H1 (cell line): ENCODE data around the gene ZFAND3. TPM values are rescaled to one million over a fixed set of nuclear protein-coding genes. Genes with fewer than 3 reads are reported as not detected.

Experiments used
- CTCF ChIA-PET: fragments of 300-600 bp; sonication (Branson Sonifier 250); formaldehyde crosslinking; loops from one replicate; lab custom pipeline; 2021; ENCODE audit not compliant: partially characterized antibody; lab: Charles Lee
- POLR2A ChIA-PET: fragments of 300-600 bp; sonication (Branson Sonifier 250); formaldehyde crosslinking; loops from one replicate; lab custom pipeline; 2021; ENCODE audit warnings: inconsistent platforms; ENCODE audit not compliant: partially characterized antibody; lab: Charles Lee
- DNase-seq, 2 experiments: peaks; one replicate each; pipeline versions ENCODE4 v3.0.0 to v3.0.0-alpha.2; 2010 to 2022; ENCODE audit warnings: low spot score in 2 of 2, low read depth in 1 of 2, mixed read lengths in 1 of 2
- FAIRE-seq: peaks from 2 replicates; lab custom pipeline; 2011; peaks lifted over from hg19 to GRCh38; lab: Jason Lieb, UNC
- H2AFZ ChIP-seq: 2 replicates; pipeline ENCODE4 v1.8.1; 2012; ENCODE audit warnings: low read length, inconsistent platforms
- H2AK5ac ChIP-seq: 2 replicates; pipeline ENCODE4 v1.6.1; 2013; ENCODE audit warnings: low read depth, low read length
- H2BK120ac ChIP-seq: replicated peaks from 2 replicates; pipeline ENCODE3; 2013; ENCODE audit warnings: low read depth, low read length, inconsistent platforms
- H2BK12ac ChIP-seq: 2 replicates; pipeline ENCODE4 v1.6.1; 2013; ENCODE audit warnings: low read depth, low read length
- H2BK15ac ChIP-seq: 2 replicates; pipeline ENCODE4 v1.6.1; 2013; ENCODE audit warnings: low read length
- H2BK20ac ChIP-seq: 2 replicates; pipeline ENCODE4 v1.6.1; 2013; ENCODE audit warnings: low read length
- H2BK5ac ChIP-seq: 2 replicates; pipeline ENCODE4 v1.6.1; 2013; ENCODE audit warnings: low read depth, low read length
- H3K14ac ChIP-seq: 2 replicates; pipeline ENCODE4 v1.6.1; 2013; ENCODE audit warnings: inconsistent platforms; ENCODE audit not compliant: insufficient read length
- H3K18ac ChIP-seq: 2 replicates; pipeline ENCODE4 v1.6.1; 2013; ENCODE audit warnings: low read length; ENCODE audit errors: extremely low read depth
- H3K23ac ChIP-seq: 2 replicates; pipeline ENCODE4 v1.6.1; 2013; ENCODE audit warnings: inconsistent platforms; ENCODE audit not compliant: insufficient read length
- H3K23me2 ChIP-seq: 2 replicates; pipeline ENCODE4 v1.6.1; 2013; ENCODE audit warnings: low read depth, low read length
- H3K27ac ChIP-seq: 2 replicates; pipeline ENCODE4 v1.6.1; 2011; ENCODE audit warnings: low read depth, low read length, inconsistent platforms
- H3K27me3 ChIP-seq, 4 experiments: replicated peaks in 1 of 4; 1 replicate in 1 of 4; 2 replicates in 3 of 4; pipeline versions ENCODE4 v1.6.1 to v1.8.1; 2011 to 2013; ENCODE audit warnings: low read length in 3 of 4, mild to moderate bottlenecking in 3 of 4, inconsistent platforms in 2 of 4, mixed read lengths in 2 of 4, moderate library complexity in 1 of 4; ENCODE audit not compliant: control insufficient read depth in 3 of 4, insufficient read depth in 3 of 4; ENCODE audit errors: extremely low read depth in 1 of 4
- H3K36me3 ChIP-seq, 4 experiments: 2 replicates each; pipeline versions ENCODE4 v1.6.1 to v1.8.1; 2011 to 2013; ENCODE audit warnings: mild to moderate bottlenecking in 4 of 4, low read length in 3 of 4, moderate library complexity in 2 of 4, control low read depth in 1 of 4, inconsistent platforms in 1 of 4; ENCODE audit not compliant: insufficient read depth in 4 of 4, control insufficient read depth in 2 of 4
- H3K4ac ChIP-seq: replicated peaks from 2 replicates; pipeline ENCODE3; 2013; ENCODE audit warnings: low read length, low read depth, mixed read lengths, inconsistent platforms; ENCODE audit not compliant: insufficient read length
- H3K4me1 ChIP-seq, 4 experiments: replicated peaks in 1 of 4; 1 replicate in 1 of 4; 2 replicates in 3 of 4; pipeline versions ENCODE4 v1.6.1 to v1.8.1; 2011 to 2013; ENCODE audit warnings: low read length in 3 of 4, inconsistent platforms in 2 of 4, mixed read lengths in 1 of 4; ENCODE audit not compliant: insufficient read depth in 4 of 4, control insufficient read depth in 3 of 4
- H3K4me2 ChIP-seq, 2 experiments: 2 replicates each; pipeline versions ENCODE4 v1.6.1 to v1.8.1; 2011 to 2013; ENCODE audit warnings: low read depth in 2 of 2, low read length in 2 of 2, control low read depth in 1 of 2, inconsistent platforms in 1 of 2, mild to moderate bottlenecking in 1 of 2; ENCODE audit not compliant: insufficient read depth in 1 of 2
- H3K4me3 ChIP-seq, 4 experiments: fragments of 200-600, 300-600 bp in 1 of 4; sonication (generic), shearing (Covaris generic), sonication (Bioruptor Twin) in 1 of 4; 2 replicates each; pipeline versions ENCODE4 v1.5.1 to v1.8.1; 2011 to 2016; ENCODE audit warnings: low read length in 4 of 4, low read depth in 3 of 4, control low read depth in 2 of 4, inconsistent platforms in 2 of 4, mild to moderate bottlenecking in 2 of 4, mixed read lengths in 1 of 4, moderate library complexity in 1 of 4; ENCODE audit not compliant: insufficient read depth in 2 of 4; ENCODE audit errors: extremely low read depth in 1 of 4
- H3K56ac ChIP-seq: replicated peaks from 2 replicates; pipeline ENCODE3; 2013; ENCODE audit warnings: low read depth, mild to moderate bottlenecking, mixed read lengths, low read length, inconsistent platforms; ENCODE audit not compliant: insufficient read length
- H3K79me1 ChIP-seq: 2 replicates; pipeline ENCODE4 v1.6.1; 2013; ENCODE audit warnings: low read depth, low read length, control low read depth
- H3K79me2 ChIP-seq, 2 experiments: 2 replicates each; pipeline versions ENCODE4 v1.6.1 to v1.8.1; 2012 to 2013; ENCODE audit warnings: low read length in 2 of 2, mild to moderate bottlenecking in 2 of 2, inconsistent platforms in 1 of 2; ENCODE audit not compliant: insufficient read depth in 2 of 2, control insufficient read depth in 1 of 2
- H3K9ac ChIP-seq, 4 experiments: replicated peaks in 1 of 4; 1 replicate in 1 of 4; 2 replicates in 3 of 4; pipeline versions ENCODE4 v1.6.1 to v1.8.1; 2011 to 2013; ENCODE audit warnings: low read depth in 3 of 4, low read length in 3 of 4, control low read depth in 2 of 4, mild to moderate bottlenecking in 2 of 4, moderate library complexity in 2 of 4, inconsistent platforms in 1 of 4; ENCODE audit errors: extremely low read depth in 1 of 4
- H3K9me3 ChIP-seq, 2 experiments: 2 replicates each; pipeline versions ENCODE4 v1.6.1 to v1.8.1; 2012 to 2013; ENCODE audit warnings: mild to moderate bottlenecking in 2 of 2, moderate library complexity in 2 of 2, control low read depth in 1 of 2, inconsistent platforms in 1 of 2, low read depth in 1 of 2, low read length in 1 of 2, mixed read lengths in 1 of 2; ENCODE audit not compliant: insufficient read depth in 2 of 2
- H4K20me1 ChIP-seq, 2 experiments: replicated peaks in 1 of 2; 2 replicates each; pipeline versions ENCODE3 to v1.8.1; 2011 to 2013; ENCODE audit warnings: inconsistent platforms in 2 of 2, low read length in 2 of 2, mild to moderate bottlenecking in 1 of 2; ENCODE audit not compliant: insufficient read depth in 2 of 2, control insufficient read depth in 1 of 2
- H4K5ac ChIP-seq: 2 replicates; pipeline ENCODE4 v1.6.1; 2013; ENCODE audit warnings: low read length, low read depth, mixed read lengths, inconsistent platforms; ENCODE audit not compliant: insufficient read length
- H4K8ac ChIP-seq: 2 replicates; pipeline ENCODE4 v1.8.0; 2013; ENCODE audit warnings: mild to moderate bottlenecking, moderate library complexity, low read length, inconsistent platforms; ENCODE audit not compliant: insufficient read depth; ENCODE audit errors: extremely low read depth
- H4K91ac ChIP-seq: replicated peaks from 2 replicates; pipeline ENCODE3; 2013; ENCODE audit warnings: low read length, mixed read lengths, inconsistent platforms; ENCODE audit not compliant: insufficient read length
- CHD1 ChIP-seq: IDR thresholded peaks from 2 replicates; pipeline ENCODE4 v1.6.1; 2012; ENCODE audit warnings: low read depth, low read length, improper control_type of control experiment
- JUN ChIP-seq: IDR thresholded peaks from 2 replicates; pipeline ENCODE4 v1.6.1; 2011; ENCODE audit warnings: low read depth, mild to moderate bottlenecking, improper control_type of control experiment, low read length
- KDM4A ChIP-seq: IDR thresholded peaks from one replicate; pipeline ENCODE4 v1.7.1; 2012; ENCODE audit warnings: low read depth, mild to moderate bottlenecking, moderate library complexity, low read length, inconsistent platforms; ENCODE audit not compliant: severe bottlenecking
- NANOG ChIP-seq: IDR thresholded peaks from 2 replicates; pipeline ENCODE4 v1.6.1; 2011; ENCODE audit warnings: low read length, low read depth, mild to moderate bottlenecking, inconsistent platforms; ENCODE audit not compliant: insufficient read depth, poor library complexity, severe bottlenecking
- RAD21 ChIP-seq, 2 experiments: IDR thresholded peaks in 1 of 2; conservative IDR thresholded peaks in 1 of 2; 2 replicates each; pipeline ENCODE4 v1.6.1; 2011; ENCODE audit warnings: low read depth in 2 of 2, low read length in 2 of 2, improper control_type of control experiment in 1 of 2, inconsistent platforms in 1 of 2, mild to moderate bottlenecking in 1 of 2, moderate library complexity in 1 of 2
- SIX5 ChIP-seq: IDR thresholded peaks from 2 replicates; pipeline ENCODE4 v1.6.1; 2011; ENCODE audit warnings: mild to moderate bottlenecking, low read depth, low read length
- SRF ChIP-seq: IDR thresholded peaks from 2 replicates; pipeline ENCODE4 v1.6.1; 2011; ENCODE audit warnings: mild to moderate bottlenecking, low read depth, low read length, moderate library complexity
- TAF1 ChIP-seq: IDR thresholded peaks from 2 replicates; pipeline ENCODE4 v1.6.1; 2011; ENCODE audit warnings: mild to moderate bottlenecking, low read depth, low read length
- TEAD4 ChIP-seq: IDR thresholded peaks from 2 replicates; pipeline ENCODE4 v1.6.1; 2012; ENCODE audit warnings: low read depth, low read length, inconsistent platforms, mixed read lengths
- WGBS, 2 experiments: shearing (Covaris generic) in 1 of 2; methylation state at CpG; one replicate each; pipeline versions ENCODE4 v1.1.6 to v1.1.7; 2013 to 2015; ENCODE audit warnings: low lambda C conversion rate in 2 of 2, mixed read lengths in 2 of 2, inconsistent platforms in 1 of 2, low coverage in 1 of 2, missing lambda C conversion rate in 1 of 2; ENCODE audit not compliant: insufficient replicate concordance in 2 of 2, insufficient coverage in 1 of 2, insufficient read length in 1 of 2; ENCODE audit errors: extremely low coverage in 1 of 2, missing lambda C conversion rate in 1 of 2; 5-methylcytosine and 5-hydroxymethylcytosine counted together
- polyA plus RNA-seq, 7 experiments: library from polyadenylated mRNA; depleted of rRNA in 3 of 7; stranded (reverse) in 5 of 7; unstranded in 2 of 7; fragments of >200 nt in 5 of 7; fragments of 200-250 nt in 2 of 7; gene quantifications; 1 replicate in 5 of 7; 2 replicates in 1 of 7; 4 replicates in 1 of 7; pipeline versions ENCODE4 v1.2.1 to v1.2.3, GENCODE V29; 2011 to 2013; ENCODE audit warnings: missing spikeins in 2 of 7, mixed read lengths in 2 of 7
- total RNA-seq: library from RNA; stranded (reverse); fragmentation: NEBNext Ultra II Directional; extraction: Animal tissue kit (Norgen Biotek cat#: 25700); gene quantifications from 2 replicates; pipeline ENCODE4 v1.2.1, GENCODE V29; 2021
- TF ChIP-seq, protein P1 (sequence below): IDR thresholded peaks from 2 replicates; pipeline ENCODE4 v1.6.1; 2012; ENCODE audit warnings: inconsistent platforms

ZFAND3 gene
- total and polyA plus RNA-seq, 2 of the 8 experiments (the other 6 are each of a cell fraction or from before 2014, with no cell fraction given), result 13.0 to 51.3 TPM

DNA sequence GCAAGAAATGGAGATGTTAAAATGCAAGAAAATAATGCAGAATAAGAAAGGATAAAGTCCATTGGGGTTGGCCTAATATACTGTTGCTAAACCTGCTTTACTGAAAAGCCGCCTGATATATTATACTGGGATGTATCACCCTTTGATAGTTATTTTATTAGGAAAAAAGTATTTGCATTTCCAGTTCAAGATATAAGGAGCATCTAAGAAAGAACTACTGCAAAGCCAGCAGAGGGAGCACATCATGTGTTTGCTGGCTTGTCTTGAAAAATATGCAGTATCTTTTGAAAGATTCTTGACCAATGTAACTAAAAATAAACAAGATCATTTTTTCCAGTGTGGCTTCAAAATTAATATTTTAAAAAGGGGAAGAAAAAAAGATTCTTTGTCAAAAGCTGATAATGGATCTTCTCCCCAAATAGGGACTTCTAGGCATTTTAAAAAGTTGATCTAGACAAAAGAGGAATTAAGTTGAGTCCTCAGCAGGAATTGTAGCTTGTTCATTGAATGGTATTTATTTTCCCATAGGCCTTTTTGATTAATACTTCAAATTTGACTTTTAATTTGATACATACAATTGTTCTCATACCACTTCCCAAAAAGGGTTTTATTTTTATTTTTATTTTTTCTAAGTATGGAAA, 214.9 kb downstream of the ZFAND3 start:
- Histone ChIP-seq H3K4me1 (peaks cover 0 to 2% (median 0%) of the 10 kb centered on the region in 4 experiments; a peak in 1 of 7 replicates), H2BK5ac (no peak overlapping the region), H4K20me1 (peaks cover 0 to 2% of the 10 kb centered on the region in 2 experiments), H3K27ac (no peak overlapping the region), H4K5ac (no peak overlapping the region), H3K56ac (no peak overlapping the region), H2AFZ (no peak overlapping the region), H3K79me2 (peaks cover 0 to 21% of the 10 kb centered on the region in 2 experiments; a peak in 2 of 4 replicates), H2BK20ac (no peak overlapping the region), H3K9ac (no peak overlapping the region), H3K18ac (no peak overlapping the region), H2BK120ac (no peak overlapping the region), H3K4me3 (no peak overlapping the region), H3K36me3 (no peaks in the 10 kb centered on the region), H2BK15ac (no peak overlapping the region), H4K8ac (no peak overlapping the region), H2BK12ac (no peak overlapping the region), H2AK5ac (no peak overlapping the region), H3K9me3 (no peaks in the 10 kb centered on the region), H3K79me1 (no peaks in the 10 kb centered on the region), H3K14ac (no peak overlapping the region), H3K23me2 (no peaks in the 10 kb centered on the region), H3K27me3 (no peaks in the 10 kb centered on the region), H3K23ac (no peak overlapping the region), H4K91ac (no peak overlapping the region), H3K4ac (no peak overlapping the region), H3K4me2 (no peak overlapping the region)
- FAIRE-seq (peak; percentile 45), DNase-seq (no peak)
- ChIA-PET POLR2A (no interaction called here), CTCF (interaction anchor here (0.7 to 2.6 kb wide), 30 partner anchors 10 to 515 kb away, joined by 3 to 16 read pairs (median 4); no protein-coding TSS in a partner anchor)
- 46% methylated on average over 1 of the region's 1 CpG; no CpG with 5 or more reads in 1 of the 2 experiments for WGBS, 2 experiments
- TF ChIP-seq, protein P1, sequence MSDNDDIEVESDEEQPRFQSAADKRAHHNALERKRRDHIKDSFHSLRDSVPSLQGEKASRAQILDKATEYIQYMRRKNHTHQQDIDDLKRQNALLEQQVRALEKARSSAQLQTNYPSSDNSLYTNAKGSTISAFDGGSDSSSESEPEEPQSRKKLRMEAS, result no peak
- peak; percentile 44 to 49 for TF ChIP-seq RAD21 (IDR thresholded peaks at IDR 0.05 in 1 of 2, conservative IDR thresholded peaks at IDR 0.05 in 1 of 2; ENCODE audit: low read depth in 2 of 2, low read length in 2 of 2)
- no peak for TF ChIP-seq SIX5
- TF ChIP-seq JUN, result no peak
- TF ChIP-seq KDM4A, result no peak
- no peak for TF ChIP-seq TEAD4
- TF ChIP-seq CHD1, result no peak
- TF ChIP-seq TAF1, result no peak
- TF ChIP-seq NANOG, result no peak
- no peak for TF ChIP-seq SRF
